Measurements from ENCODE around the gene ARRB1.

DNA sequence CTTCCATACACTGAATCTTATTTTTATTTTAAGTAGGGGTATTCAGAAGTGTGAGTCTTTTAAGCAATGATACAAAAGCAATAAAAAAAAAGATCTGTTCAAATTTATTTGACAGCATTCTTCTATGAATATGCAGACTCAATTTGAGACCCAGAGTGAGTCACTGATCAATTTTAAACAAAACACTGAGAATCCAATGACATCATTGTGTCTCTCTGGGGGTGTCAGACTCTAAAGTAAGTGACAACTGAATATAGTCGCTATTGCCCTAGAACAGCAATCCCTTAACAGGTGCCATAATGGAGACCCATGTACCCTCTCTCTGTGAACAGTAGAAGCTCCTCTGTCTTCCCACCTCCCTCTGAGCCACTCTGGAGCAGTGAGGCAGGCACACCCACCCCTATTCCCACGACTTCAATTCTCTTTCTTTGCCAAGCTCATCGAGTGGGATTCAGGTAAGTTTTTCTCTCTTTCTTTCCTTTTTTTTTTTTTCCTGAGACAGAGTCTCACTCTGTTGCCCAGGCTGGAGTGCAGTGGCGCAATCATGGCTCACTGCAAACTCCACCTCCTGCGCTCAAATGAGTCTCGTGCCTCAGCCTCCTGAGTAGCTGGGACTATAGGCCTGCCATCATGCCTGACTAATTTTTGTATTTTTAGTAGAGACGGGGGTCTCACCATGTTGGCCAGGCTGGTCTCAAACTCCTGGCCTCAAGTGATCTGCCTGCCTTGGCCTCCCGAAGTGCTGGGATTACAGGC lies 42.8 kb upstream of the ARRB1 start:
- TF ChIP-seq, protein P1, sequence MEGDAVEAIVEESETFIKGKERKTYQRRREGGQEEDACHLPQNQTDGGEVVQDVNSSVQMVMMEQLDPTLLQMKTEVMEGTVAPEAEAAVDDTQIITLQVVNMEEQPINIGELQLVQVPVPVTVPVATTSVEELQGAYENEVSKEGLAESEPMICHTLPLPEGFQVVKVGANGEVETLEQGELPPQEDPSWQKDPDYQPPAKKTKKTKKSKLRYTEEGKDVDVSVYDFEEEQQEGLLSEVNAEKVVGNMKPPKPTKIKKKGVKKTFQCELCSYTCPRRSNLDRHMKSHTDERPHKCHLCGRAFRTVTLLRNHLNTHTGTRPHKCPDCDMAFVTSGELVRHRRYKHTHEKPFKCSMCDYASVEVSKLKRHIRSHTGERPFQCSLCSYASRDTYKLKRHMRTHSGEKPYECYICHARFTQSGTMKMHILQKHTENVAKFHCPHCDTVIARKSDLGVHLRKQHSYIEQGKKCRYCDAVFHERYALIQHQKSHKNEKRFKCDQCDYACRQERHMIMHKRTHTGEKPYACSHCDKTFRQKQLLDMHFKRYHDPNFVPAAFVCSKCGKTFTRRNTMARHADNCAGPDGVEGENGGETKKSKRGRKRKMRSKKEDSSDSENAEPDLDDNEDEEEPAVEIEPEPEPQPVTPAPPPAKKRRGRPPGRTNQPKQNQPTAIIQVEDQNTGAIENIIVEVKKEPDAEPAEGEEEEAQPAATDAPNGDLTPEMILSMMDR (IDR thresholded peaks at IDR 0.05), result no peak
- TF ChIP-seq POLR2A (IDR thresholded peaks at IDR 0.05), result no peak
